Measurements from ENCODE around the gene ALDOA. TPM values are rescaled to one million over a fixed set of nuclear protein-coding genes. Genes with fewer than 3 reads are reported as not detected.

ALDOA gene
- total RNA-seq, 2 donors from 2014 or later = 2,396 to 2,926 TPM

DNA sequence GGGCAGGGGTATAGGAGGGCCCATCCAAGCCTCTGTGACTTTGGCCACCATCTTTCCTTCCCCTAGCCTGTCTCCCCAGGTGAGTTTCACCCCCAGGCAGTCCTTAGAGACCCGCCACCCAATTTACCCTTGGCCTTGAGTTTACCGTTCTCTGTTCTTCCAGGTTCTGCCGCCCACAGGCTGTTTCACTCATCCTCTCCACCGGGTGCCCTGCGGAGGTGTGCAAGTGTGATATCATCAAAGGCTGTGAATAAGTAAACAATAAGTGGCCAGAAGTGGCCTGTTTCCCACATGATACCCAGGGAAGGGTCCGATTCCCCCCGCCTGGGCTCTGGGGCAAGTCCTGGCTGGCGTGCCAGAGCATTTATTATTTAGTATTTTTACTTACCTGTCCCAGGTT, 19.4 kb upstream of the ALDOA start:
- no peaks in the 10 kb centered on the region for H3K36me3 ChIP-seq
- no peaks in the 10 kb centered on the region for H3K4me1 ChIP-seq
- TF ChIP-seq, protein P1, sequence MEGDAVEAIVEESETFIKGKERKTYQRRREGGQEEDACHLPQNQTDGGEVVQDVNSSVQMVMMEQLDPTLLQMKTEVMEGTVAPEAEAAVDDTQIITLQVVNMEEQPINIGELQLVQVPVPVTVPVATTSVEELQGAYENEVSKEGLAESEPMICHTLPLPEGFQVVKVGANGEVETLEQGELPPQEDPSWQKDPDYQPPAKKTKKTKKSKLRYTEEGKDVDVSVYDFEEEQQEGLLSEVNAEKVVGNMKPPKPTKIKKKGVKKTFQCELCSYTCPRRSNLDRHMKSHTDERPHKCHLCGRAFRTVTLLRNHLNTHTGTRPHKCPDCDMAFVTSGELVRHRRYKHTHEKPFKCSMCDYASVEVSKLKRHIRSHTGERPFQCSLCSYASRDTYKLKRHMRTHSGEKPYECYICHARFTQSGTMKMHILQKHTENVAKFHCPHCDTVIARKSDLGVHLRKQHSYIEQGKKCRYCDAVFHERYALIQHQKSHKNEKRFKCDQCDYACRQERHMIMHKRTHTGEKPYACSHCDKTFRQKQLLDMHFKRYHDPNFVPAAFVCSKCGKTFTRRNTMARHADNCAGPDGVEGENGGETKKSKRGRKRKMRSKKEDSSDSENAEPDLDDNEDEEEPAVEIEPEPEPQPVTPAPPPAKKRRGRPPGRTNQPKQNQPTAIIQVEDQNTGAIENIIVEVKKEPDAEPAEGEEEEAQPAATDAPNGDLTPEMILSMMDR (IDR thresholded peaks at IDR 0.05) = no peak
- no peaks in the 10 kb centered on the region for H3K9me3 ChIP-seq
- intact Hi-C loops (cut with DNase I) = no loop called here
- no peak for DNase-seq
- no peak overlapping the region for H3K9ac ChIP-seq (ENCODE audit: low read depth in 2 of 2, low read length in 2 of 2)
- no peak overlapping the region for H3K27ac ChIP-seq
- no peaks in the 10 kb centered on the region for H3K27me3 ChIP-seq
- no peak overlapping the region for H3K4me3 ChIP-seq

DNA sequence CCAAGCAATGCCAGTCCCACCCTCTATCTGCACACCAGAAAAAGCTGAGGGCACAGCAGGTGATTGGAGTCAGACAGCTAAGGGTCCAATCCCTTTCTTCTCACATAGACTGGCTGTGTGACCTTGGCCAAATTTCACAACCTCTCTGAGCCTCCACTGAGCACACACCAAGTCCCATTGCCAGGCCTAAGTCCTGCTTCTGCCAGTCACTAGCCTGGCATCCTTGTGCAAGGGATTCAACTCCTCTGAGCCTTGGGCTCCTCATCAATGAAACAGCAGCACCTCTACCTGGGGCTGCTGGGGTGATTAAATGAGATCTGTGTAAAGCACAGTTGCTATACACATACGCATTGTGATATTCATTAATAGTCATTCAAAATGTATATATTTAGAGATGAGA, 19.0 kb upstream of the ALDOA start:
- no peaks in the 10 kb centered on the region for H3K4me1 ChIP-seq
- no peak overlapping the region for H3K9ac ChIP-seq (ENCODE audit: low read depth in 2 of 2, low read length in 2 of 2)
- no peak overlapping the region for H3K4me3 ChIP-seq
- no peak overlapping the region for H3K27ac ChIP-seq
- H3K36me3 ChIP-seq = no peaks in the 10 kb centered on the region
- intact Hi-C loops (cut with DNase I) = no loop called here
- TF ChIP-seq, protein P1 (IDR thresholded peaks at IDR 0.05) = no peak
- no peak for DNase-seq
- H3K9me3 ChIP-seq = no peaks in the 10 kb centered on the region
- no peaks in the 10 kb centered on the region for H3K27me3 ChIP-seq

DNA sequence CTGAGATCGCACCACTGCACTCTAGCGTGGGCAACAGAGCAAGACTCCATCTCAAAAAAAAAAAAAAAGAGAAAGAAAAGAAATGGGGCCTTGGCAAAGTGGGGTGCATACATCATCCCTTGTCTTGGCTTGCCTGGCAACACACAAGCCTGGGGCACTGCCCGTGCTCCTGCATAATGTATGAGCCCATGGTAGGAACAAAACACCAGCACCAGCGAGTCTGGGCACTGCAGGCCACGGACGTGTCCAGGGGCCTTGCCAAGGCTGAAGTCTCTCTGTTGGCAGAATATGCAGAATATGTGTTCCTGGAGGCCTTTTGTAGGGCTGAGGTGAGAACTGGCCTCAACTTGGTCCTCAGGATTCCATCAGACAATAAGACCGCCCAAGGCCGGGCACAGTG, 15.7 kb upstream of the ALDOA start:
- TF ChIP-seq, protein P1 (IDR thresholded peaks at IDR 0.05) = no peak
- intact Hi-C loops (cut with DNase I) = no loop called here
- no peaks in the 10 kb centered on the region for H3K9me3 ChIP-seq
- no peak overlapping the region for H3K9ac ChIP-seq (ENCODE audit: low read depth in 2 of 2, low read length in 2 of 2)
- no peak overlapping the region for H3K27ac ChIP-seq
- no peak for DNase-seq
- no peaks in the 10 kb centered on the region for H3K27me3 ChIP-seq
- no peak overlapping the region for H3K4me3 ChIP-seq
- H3K4me1 ChIP-seq = peaks cover 4% of the 10 kb centered on the region
- no peaks in the 10 kb centered on the region for H3K36me3 ChIP-seq

DNA sequence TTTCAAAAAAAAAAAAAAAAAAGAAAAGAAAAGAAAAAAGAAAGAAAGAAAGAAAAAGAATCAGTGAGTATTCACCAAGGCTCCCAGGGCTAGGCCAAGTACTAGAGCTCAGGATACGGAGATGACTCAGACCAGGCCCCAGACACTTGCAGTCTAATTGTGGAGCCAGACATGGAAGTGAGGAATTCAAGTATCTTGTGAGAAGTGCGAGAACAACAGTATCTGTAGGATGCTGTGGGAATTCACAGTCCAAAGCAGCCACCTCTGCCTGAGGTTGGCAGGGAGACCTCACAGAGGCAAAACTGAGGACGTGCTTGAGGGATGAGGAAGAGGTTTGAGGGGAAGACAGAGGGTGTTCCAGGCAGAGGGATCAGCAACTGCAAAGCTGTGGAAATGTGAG, 14.0 kb upstream of the ALDOA start:
- Histone ChIP-seq H3K27ac (no peak overlapping the region), H3K36me3 (no peaks in the 10 kb centered on the region), H3K4me3 (no peak overlapping the region), H3K27me3 (no peaks in the 10 kb centered on the region), H3K9me3 (no peaks in the 10 kb centered on the region), H3K4me1 (peaks cover 4% of the 10 kb centered on the region), H3K9ac (ENCODE audit: low read depth in 2 of 2, low read length in 2 of 2) (no peak overlapping the region)
- DNase-seq = no peak
- TF ChIP-seq, protein P1 (IDR thresholded peaks at IDR 0.05) = no peak
- intact Hi-C loops (cut with DNase I) = no loop called here

DNA sequence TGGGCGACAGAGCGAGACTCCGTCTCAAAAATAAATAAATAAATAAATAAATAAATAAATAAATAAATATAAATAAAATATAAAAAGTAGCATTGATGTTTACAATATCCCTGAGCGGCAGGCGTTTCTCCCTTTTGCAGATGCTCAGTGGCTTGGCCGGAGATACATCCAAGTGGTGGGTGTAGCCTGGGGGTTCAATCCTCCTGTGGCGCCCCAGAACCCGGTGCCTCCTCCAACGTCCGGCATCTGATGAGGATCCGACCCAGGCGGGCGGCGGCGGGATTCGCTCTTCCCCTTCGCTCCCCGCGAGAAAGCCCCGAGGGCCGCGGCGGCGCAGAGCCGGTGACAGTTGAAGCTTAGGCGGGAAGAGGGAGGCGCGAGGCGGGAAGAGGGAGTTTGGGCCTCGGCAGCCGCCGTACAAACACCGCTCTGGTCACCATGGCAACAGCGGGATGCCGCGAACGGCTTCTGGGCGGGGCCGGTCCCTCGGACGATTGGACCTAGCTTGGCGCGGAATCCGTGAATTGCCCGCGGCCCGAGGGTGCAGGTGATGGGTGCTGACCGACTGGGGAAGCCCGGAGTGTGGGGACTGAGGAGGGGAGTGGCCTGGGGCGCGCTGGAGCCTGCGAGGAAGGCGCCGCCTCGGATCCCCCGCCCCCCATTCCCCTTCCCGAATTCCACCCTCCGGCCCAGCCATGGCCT, 12.7 kb upstream of the ALDOA start:
- H3K27ac ChIP-seq = no peak overlapping the region
- H3K9ac ChIP-seq (ENCODE audit: low read depth in 2 of 2, low read length in 2 of 2) = peak overlapping the region; percentile 46 to 77
- TF ChIP-seq, protein P1 (IDR thresholded peaks at IDR 0.05) = no peak
- peaks cover 4% of the 10 kb centered on the region for H3K4me1 ChIP-seq
- no peaks in the 10 kb centered on the region for H3K9me3 ChIP-seq
- intact Hi-C loops (cut with DNase I) = no loop called here
- no peaks in the 10 kb centered on the region for H3K27me3 ChIP-seq
- peak; percentile 96 for DNase-seq
- no peaks in the 10 kb centered on the region for H3K36me3 ChIP-seq
- peak overlapping the region; percentile 54 for H3K4me3 ChIP-seq

Data from colonic mucosa (tissue), 4 donors.